Stimulated activated CD8-positive, alpha-beta memory T cell treated with anti-CD3 and anti-CD28 coated beads, Interleukin-2, amount 100 ng/mL, for 48 hours (primary cell): Measurements from ENCODE around the gene RNF148.

Experiments used
- DNase-seq, 2 donors: peaks; one replicate each; pipeline ENCODE4 v3.0.0-alpha.2; 2020; ENCODE audit warnings: low read depth in 2 of 2

RNF148 gene

GRCh38 chr7:122702872-122703510, at the start of gene RNF148:
Gene RNF148, minus strand, starts transcription at chr7:122702922. Its CDS starts 172 bp downstream, at chr7:122702750.
- DNase-seq, result no peak

DNA sequence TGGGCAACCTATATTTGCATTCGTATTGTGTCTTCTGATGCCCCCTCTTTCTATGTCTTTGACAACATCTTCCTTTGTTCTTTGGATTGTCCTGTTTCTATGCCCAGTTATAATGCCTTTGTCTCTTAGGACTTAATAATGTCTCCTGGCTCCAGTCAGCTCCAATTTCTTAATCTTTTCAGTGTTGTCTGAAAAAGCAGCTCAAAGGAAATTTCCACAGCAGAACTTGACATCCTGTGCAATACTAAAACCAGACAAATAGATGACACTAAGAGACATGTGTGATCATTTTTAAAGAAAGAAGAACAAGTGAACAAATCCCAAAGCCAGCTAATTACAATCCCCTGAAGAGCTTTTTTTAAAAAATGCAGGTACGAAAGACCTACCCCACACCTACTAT, 47.7 kb upstream of the RNF148 start:
- DNase-seq, result no peak

- no peak for DNase-seq
Measured at GRCh38 chr7:122748195-122748594, 45.5 kb upstream of the RNF148 start.

DNA sequence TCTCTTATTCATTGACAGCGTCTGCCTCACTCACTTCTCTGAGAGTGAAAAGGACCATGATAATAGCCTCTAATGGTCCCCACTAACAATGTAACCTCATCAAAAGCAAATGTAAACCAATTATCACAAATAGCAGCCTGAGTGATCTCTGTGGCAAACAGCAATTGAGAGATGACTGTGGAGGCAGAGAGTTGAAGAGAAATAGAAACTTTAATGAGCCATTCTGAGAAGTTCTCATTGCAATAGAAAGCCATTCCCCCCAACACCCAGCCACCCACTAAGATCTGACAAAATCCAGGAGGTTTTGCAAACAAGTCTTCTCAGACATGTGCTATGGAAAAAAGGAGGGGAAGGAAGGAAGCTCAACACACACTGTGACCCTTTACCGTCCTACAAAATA, 44.2 kb upstream of the RNF148 start:
- no peak for DNase-seq

DNA sequence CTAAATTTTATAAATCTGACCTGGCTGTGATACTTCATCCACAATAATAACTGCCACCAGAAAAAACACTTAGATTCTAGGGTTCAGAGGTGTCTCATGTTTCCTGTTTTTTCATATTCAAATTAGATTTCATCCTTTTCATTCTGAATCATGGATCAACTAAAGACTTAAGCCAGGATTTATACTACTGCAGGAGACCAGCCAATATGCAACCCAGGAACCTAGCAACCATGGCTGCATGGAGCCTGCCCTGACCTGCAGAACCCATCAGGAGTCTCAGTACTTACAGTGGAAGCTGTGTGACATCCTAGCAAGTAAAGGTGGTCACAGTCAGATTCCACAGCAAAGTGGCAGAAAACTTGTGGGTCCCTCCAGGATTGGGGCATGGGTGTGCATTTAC, 40.5 kb upstream of the RNF148 start:
- no peak for DNase-seq

DNA sequence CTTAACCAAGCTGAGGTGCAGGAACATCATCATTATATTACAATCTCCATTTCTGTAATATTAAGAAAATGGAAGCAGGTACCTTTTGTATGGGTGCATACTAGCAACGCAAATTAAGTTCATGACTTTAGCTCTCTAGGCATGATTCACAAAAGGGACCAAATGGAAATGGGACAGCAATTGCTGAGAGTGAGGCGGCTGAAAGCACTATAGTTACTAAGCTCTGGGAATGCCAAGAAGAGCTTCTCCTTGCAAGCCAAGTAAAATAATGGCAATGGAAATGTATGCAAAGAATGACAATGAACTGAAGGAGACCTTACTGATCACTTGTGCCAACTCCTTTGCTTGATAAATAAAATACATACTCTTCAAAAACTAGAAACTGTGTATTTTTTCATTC, 36.2 kb upstream of the RNF148 start:
- no peak for DNase-seq

- no peak for DNase-seq
Measured at GRCh38 chr7:122736183-122736582, 33.5 kb upstream of the RNF148 start.

DNA sequence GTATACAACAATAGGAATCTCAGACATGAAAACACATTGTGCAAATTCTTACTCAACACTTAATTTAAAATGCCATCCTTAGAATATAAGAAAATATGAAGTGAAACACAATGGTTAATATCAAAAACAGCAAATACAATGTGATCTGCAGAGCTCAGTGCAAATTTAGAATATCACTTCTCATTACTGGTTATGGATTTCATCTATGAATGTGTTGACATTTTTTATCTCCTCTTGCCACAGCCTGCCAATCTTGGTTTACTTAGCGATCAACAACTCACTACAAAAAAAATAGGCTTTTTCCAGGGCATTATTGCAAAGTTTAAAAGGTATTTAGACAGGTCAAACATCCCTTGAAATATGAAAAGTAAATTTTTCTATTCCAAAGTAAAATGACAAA, 25.0 kb upstream of the RNF148 start:
- no peak for DNase-seq

GRCh38 chr7:122727354-122727753, 24.6 kb upstream of the RNF148 start:
- DNase-seq, result no peak

DNA sequence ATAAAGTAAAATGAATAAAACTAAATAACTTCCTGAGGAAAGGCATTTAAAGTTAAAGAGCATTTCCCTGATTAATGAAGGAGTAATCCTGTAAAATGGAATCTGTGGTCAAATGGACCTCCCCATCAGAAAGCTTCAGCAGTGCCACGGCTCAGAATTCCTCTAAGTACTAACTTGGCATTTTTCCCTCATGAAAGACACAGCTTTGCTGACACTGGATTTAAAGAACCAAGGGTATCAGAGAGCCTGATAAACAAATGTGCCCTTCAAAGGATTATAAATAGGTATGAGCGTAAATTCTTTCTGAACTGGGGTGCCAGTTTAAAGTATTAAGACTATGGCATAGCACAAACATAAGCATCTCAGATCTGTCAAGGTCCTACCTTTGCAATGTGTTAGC, 24.2 kb upstream of the RNF148 start:
- no peak for DNase-seq

DNA sequence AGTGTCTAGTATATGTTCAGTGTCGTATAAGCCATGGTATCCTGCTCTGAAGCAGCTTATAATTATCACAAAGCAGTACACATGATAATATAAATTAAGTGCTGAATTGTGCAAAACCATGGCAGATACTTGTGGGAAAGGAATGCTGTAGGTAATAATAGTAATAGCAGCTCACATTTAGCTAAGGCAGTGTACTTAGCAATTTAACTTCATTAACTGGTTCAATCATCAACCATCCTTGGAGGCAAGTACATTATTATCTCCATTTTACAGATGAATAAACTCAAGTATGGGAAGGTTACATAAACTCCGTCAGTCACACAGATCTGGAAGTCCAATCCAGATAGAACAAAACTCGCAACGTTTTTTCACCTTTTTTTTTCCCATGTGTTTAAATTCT, 21.6 kb upstream of the RNF148 start:
- no peak for DNase-seq

GRCh38 chr7:122719010-122719578, 16.4 kb upstream of the RNF148 start:
- no peak for DNase-seq

- no peak for DNase-seq
Measured at GRCh38 chr7:122717356-122718089, 14.8 kb upstream of the RNF148 start.

- DNase-seq, result no peak
Measured at GRCh38 chr7:122715183-122715582, 12.5 kb upstream of the RNF148 start.

DNA sequence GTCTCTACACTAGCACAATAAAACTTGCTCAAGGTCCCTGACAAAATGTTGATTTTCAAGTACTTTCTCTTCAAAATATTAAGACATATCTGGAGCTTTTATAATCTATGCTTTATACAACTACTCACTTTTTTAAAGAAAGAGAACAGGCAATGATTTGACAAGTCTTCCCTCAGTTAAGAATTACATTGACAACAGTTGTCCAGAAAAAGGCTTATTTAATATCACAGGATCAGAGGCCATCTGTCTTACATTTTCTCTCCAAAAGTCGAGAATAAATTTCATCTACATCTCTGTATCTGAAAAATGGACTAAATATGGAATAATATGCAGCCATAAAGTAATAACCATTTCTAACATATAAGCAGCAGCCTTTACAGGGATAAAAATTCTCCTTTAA, 8.2 kb upstream of the RNF148 start:
- no peak for DNase-seq

- DNase-seq, result no peak
Measured at GRCh38 chr7:122709930-122710646, 7.4 kb upstream of the RNF148 start.

DNA sequence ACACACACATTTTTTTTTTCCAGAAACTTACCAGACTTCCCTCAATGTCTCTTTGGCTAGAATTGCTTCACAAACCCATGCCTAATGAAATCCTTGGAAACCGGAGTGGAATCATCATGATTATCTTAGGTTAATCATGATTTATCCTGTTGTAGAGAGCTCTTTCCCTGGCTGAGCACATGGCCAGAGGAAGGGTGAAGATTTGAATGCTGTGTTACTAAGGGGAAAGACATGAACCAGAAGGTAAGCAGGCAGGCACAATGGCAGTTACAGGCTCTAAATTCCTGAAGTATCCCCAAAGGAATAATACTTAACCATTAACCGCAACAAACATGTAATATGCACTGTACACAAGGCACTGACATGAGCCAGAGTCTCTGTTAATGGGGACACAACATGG, 4.1 kb upstream of the RNF148 start:
- DNase-seq, result no peak

GRCh38 chr7:122699017-122699416, 3.7 kb downstream of the RNF148 start, which contains the start of gene RNF133:
Gene RNF133, minus strand, starts transcription at chr7:122699117. Its CDS starts 199 bp downstream, at chr7:122698918.
- DNase-seq, result no peak

DNA sequence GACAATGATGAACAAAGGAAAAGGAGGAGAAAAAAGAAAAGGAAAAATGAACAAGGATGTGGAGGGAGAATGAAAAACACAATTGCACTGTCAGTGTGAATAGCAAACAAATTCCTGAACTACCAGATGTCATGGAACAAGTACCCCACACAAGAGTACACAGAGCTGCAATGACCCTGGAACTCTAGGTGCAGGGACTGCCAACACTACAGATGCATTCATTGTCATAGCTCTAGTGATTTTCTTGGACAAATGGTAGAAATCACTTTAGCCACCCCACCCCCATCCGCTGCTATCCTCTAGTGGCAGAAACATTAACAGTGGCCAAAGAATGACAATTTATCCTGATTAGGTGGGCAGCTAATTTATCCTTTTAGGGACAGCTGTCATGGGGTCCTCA, 6.9 kb downstream of the RNF148 start:
- DNase-seq, result no peak

- no peak for DNase-seq
Measured at GRCh38 chr7:122694697-122695096, 8.0 kb downstream of the RNF148 start.

- no peak for DNase-seq
Measured at GRCh38 chr7:122692769-122693309, 9.9 kb downstream of the RNF148 start.

GRCh38 chr7:122691569-122692235, 11.0 kb downstream of the RNF148 start:
- DNase-seq, result no peak
